ENCODE data around the gene CLCN5.

- TF ChIP-seq CTCF (IDR thresholded peaks at IDR 0.05; ENCODE audit: poor library complexity) (no peak), EZH2phosphoT487 (IDR thresholded peaks at IDR 0.05; ENCODE audit: low read depth, severe bottlenecking, unreplicated experiment) (no peak)
These were observed 79.8 kb downstream of the CLCN5 start for GRCh38 chrX:50002067-50002714.
